GM21528 (cell line): ENCODE data around the gene ASTN2.

ENCODE experiments used
- ATAC-seq: cut with Tn5 transposase; IDR thresholded peaks from one replicate; pipeline ENCODE4 v1.9.1; 2021; ENCODE audit warnings: mild to moderate bottlenecking, moderate library complexity; ENCODE audit not compliant: unreplicated experiment, low FRiP score

ASTN2 gene

DNA sequence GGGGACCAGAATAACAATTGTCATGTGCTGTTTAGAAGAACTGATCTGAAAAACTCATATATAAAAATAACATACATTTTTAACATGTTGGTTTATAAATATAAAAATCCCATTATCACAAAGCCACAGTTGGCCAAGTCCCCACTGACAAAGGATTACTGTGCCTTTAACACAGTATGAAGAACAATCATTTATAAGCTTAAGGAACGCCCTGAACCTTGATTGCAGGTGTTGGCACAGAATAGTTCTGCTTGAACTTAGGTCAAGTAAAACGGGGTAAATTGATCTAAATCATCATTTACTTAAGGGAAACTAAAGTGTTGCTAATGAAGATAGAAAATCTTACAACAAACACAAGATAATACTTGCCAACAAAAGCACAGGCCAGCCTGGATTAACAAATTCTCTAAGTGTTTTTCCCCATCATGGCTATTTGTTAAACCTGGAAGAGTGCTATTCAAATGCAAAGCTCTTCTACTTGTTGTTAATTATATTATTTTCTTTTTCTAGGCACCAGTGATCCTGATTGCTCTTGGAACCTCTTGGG lies 46.1 kb downstream of the ASTN2 start:
- no peak for ATAC-seq

GRCh38 chr9:117365438-117365837 lies 49.4 kb downstream of the ASTN2 start:
- no peak for ATAC-seq

- ATAC-seq = no peak
These were observed 51.9 kb downstream of the ASTN2 start for GRCh38 chr9:117363006-117363405.

DNA sequence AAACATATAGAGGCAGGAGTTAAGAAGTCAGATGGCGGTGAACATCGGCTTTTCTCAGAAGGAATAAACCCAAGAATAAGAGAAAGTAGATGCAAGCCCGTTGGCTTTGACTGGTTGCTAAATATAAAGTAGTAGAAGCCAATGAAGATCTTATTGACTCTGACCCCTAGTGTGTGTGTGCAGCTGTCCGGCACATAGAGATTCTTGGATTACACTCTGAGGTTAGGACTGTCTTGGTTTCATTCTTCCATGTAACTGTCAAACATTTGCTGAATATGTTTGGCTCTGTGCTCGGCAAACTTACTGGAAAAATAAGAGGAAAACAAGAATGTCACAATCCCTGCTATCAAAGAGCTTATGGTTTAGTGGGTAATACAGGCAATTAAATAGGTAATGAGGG lies 54.9 kb downstream of the ASTN2 start:
- ATAC-seq = no peak

- ATAC-seq = no peak
These were observed 59.3 kb downstream of the ASTN2 start for GRCh38 chr9:117355542-117355941.

- ATAC-seq = no peak
These were observed 59.9 kb downstream of the ASTN2 start for GRCh38 chr9:117354997-117355396.

- no peak for ATAC-seq
These were observed 60.5 kb downstream of the ASTN2 start for GRCh38 chr9:117354244-117354847.

DNA sequence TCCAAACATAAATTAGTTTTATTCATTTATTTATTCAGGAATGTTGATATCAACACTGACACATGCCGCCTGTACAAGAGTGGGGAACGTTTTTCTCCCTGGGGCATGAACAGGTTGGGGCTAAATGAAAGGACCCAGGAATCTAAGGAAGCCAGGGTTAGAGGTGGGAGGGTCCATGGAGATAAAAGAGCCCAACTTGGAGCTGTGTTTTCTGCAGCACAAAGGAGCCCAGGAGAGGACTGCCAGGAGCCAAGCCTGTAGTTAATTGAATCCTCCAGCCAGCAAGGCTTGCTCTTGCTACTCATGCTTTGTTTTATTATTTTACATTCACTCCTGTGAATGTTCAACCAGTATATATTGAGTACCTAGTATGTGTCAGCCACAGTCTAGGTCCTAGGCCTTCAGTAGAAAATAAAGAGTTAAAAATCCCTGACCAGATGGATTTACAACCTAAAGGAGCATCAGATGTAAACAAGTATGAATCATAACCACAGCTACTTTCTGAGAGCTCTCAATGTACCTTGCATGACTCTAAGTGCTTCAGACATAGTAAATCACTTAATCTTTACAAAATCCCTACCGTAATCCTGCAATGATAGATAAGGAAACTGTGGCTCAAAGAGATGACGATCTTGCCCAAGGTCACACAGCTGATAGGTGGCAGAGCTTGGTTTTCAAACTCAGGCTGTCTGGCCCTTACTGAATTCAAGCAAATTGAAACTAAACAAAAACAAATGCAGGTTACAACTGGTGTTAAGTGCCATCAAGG lies 69.8 kb downstream of the ASTN2 start:
- ATAC-seq = no peak

GRCh38 chr9:117343427-117343826 lies 71.4 kb downstream of the ASTN2 start:
- ATAC-seq = no peak

- no peak for ATAC-seq
These were observed 73.7 kb downstream of the ASTN2 start for GRCh38 chr9:117341151-117341550.

- no peak for ATAC-seq
These were observed 74.4 kb downstream of the ASTN2 start for GRCh38 chr9:117340422-117340821.

DNA sequence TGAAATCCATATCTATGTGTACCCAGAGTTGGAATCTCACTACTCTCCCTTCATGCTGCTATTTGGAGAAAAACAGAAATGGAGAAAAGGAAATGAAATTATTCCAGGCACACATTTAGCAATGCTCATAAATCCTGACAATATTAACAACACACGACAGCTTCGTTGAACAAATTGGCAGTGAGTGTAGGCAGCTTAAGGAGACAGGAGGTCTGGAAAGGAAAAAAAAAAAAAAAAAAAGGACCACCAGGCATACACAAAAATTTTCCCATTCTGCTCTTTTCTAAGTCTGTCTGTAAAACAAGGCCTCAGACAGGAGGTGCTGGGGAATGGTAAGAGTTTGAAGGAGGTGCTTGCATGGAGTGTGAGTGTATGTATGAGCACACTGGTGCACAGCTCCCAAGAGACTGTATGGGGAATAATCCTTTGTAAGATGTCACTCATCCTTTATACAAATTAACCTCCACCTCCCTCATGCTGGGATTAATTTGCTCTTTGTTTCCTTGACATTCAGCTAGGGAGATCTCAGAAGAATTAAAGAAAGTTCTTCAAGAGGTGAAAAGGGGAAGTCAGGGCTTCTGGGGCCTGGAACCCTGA lies 78.9 kb downstream of the ASTN2 start:
- no peak for ATAC-seq

DNA sequence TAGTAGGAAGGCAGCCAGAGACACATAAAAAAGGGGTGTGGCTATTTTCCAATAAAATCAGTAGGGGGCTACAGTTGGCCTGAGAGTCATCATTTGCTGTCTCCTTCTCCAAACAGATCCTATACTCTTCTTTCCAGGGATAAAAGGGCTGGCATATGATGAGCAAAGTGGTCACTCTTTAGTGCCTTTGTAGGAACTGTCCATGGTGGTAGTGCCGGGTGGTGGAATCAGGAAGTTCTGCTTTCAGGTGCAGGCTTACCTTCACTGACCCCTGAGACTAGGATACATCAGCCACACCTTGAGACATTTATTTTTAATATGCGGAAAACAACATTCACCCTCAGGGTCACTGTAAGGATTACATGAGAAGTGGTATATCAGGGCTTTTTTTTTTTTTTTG lies 80.8 kb downstream of the ASTN2 start:
- ATAC-seq = no peak

GRCh38 chr9:117325831-117326230 lies 89.0 kb downstream of the ASTN2 start:
- no peak for ATAC-seq

- no peak for ATAC-seq
These were observed 89.6 kb downstream of the ASTN2 start for GRCh38 chr9:117325110-117325731.

DNA sequence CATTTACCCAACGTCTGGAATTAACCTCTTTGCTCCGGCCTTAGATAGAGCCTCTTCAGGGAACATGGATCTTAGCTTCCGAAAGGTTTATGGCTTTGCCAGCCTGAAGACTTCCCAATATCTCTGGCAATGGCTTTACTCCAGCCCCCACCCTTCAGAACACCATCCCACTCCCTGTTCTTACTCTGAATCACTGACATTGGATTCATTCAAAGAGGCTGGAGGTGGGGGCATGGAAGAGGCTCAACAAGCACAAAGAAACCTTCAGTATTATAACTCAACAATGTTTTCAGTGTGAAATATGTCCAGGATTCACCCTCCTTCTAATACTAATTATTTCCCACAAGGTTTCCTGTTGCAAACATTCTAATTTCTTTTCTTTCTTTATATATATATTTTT lies 91.5 kb downstream of the ASTN2 start:
- no peak for ATAC-seq

GRCh38 chr9:117317192-117317591 lies 97.7 kb downstream of the ASTN2 start:
- no peak for ATAC-seq

DNA sequence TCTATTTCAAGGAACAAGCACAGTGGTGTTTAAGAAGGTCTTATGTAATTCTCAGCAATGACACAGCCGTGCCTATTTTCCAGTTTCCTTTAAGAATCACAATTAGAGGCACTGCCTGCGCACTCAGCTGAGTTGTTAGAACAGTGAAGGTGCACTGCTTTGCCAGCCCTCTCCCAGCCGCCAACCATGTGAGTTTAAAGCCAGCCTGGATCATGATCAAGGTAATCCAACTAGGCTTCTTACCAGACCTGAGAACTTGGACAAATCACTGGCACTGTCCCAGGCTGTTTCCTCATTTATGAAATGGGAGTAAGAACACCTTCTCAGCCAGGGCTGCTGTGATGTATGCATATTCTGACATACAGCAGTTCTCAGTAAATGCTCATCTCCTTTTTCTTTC lies 99.6 kb downstream of the ASTN2 start:
- ATAC-seq = no peak

GRCh38 chr9:117313989-117314388 lies 100.9 kb downstream of the ASTN2 start:
- ATAC-seq = no peak

GRCh38 chr9:117307701-117308100 lies 107.2 kb downstream of the ASTN2 start:
- ATAC-seq = no peak

- ATAC-seq = no peak
These were observed 108.8 kb downstream of the ASTN2 start for GRCh38 chr9:117306032-117306431.
